ENCODE results near the gene KIRREL3.

The KIRREL3 gene

GRCh38 chr11:126573325-126573978, 427.1 kb downstream of the KIRREL3 start:
- no peak for DNase-seq (ENCODE audit: low read depth)

DNA sequence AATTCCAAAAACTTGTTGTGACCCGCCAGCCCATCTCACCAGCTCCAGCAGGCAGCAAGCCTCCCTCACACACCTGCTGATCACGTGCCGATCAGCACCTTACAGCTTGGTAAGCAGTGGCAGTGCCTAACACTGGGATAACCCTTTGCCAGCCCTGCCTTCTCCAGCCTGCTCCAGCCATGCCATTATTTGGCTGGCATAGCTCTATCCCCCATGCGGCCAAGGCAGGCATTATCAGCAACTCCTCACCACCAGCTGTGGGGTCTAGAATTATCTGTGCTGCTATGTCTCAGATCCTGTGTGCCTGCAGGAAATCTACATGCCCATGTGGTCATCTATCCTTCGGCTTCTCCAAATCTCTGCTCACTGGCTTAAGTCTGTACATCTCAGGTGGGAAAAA, 430.1 kb downstream of the KIRREL3 start:
- DNase-seq (ENCODE audit: low read depth), result no peak

- no peak for DNase-seq (ENCODE audit: low read depth)
Observed at GRCh38 chr11:126567419-126567818, 433.2 kb downstream of the KIRREL3 start.

- no peak for DNase-seq (ENCODE audit: low read depth)
Observed at GRCh38 chr11:126564566-126564965, 436.0 kb downstream of the KIRREL3 start.

DNA sequence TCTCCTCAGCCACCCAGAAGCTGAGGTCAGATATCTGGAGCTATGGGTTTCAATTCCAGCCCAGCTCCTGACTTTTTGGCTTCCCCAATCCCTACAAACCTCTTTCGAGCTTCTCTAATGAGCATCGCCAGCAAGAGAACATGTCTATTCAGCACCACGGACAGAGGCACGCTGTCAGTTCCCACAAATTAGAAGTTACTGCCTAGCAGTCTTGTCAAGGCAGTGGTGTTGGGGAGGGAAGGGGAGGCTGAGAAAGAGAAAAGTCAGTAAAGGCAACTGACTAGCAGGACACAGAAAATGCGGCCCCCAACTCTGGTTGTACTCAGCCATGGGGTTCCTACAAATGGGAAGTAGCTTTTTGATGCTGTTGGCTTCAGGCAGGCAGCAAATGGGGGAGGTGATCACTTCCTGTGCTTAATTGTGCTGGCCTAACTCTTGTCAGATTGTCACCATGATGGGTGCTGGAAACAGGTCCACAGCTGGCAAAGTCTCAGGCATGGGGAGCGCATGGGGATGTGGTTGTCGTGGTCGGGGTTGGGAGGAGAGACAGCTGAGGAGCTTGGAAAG, 439.2 kb downstream of the KIRREL3 start:
- DNase-seq (ENCODE audit: low read depth), result no peak

GRCh38 chr11:126560221-126560620, 440.3 kb downstream of the KIRREL3 start:
- no peak for DNase-seq (ENCODE audit: low read depth)

GRCh38 chr11:126548581-126549550, 451.7 kb downstream of the KIRREL3 start:
- no peak for DNase-seq (ENCODE audit: low read depth)

DNA sequence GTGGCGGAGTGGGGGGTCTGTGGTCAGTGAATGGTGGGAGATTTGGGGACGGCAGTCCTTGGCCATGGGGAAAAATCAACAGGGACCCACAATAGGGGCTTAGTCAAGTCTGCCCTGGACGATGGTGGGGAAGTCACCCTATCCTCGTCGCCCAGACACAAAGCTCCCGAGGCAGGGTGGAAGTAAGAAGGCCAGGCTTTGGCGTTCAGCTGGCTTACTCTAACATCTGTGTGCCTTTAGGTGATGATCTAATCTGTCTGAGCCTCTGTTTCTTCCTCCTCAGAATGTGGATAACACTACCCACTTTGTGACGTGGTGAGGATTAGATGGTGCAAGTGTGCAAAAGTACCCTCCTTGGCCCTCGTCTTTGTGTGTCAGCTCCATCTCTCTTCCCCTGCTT, 452.9 kb downstream of the KIRREL3 start:
- no peak for DNase-seq (ENCODE audit: low read depth)

DNA sequence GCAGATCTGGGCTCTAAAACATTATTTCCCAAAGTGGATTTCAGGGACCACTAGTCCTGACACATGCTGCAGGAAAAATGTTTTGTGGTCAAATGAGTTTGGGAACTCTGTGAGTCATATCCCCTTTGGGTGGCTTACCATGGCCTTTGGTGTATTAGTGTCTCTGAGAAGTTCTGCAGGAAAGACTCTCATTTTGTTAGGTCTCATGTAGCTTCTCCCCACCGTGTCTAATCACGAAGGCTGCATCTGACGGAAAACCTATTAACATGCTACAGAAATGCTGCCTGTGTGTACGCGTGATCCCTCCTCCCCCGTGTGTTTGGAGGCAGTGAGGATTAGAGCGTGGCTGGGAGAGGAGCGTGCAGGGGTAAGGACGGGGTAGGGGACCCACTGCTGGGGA, 453.4 kb downstream of the KIRREL3 start:
- DNase-seq (ENCODE audit: low read depth), result no peak

DNA sequence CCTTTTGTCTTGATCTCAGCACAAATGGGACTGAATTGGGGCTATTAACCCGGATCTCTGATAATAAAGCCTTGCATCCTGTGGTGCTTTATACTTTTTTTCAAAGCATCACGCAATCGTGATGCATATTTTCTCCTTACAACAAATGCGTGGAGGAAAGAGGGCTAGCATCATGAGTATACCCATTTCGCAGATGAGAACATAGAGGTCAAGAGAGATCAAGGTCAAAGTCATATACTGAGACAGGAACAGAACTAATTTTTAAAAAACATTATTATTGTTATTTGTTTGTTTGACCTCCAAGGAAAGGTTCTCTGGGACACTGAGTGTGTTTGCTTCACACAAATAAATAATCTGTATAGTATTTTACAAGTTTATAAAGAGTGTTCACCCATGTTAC, 453.9 kb downstream of the KIRREL3 start:
- no peak for DNase-seq (ENCODE audit: low read depth)

DNA sequence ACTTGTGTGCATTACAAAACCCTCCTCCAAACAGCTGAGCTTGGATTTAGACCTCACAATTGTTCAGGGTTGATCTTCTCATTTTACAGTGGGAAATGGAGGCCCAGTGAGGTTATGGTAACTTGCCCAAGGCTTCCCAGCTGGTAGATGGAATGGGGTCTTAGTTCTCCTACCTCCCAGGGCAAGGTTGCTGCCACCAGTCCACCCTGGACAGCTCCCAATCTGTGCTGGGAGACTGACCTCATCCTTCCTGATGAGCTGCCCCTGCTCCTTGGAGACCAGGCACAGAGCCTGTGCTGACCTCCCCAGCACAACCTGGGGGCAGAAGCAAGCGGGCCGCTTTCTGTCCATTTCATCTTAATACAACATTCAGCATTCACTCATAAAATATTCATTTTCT, 454.4 kb downstream of the KIRREL3 start:
- no peak for DNase-seq (ENCODE audit: low read depth)

DNA sequence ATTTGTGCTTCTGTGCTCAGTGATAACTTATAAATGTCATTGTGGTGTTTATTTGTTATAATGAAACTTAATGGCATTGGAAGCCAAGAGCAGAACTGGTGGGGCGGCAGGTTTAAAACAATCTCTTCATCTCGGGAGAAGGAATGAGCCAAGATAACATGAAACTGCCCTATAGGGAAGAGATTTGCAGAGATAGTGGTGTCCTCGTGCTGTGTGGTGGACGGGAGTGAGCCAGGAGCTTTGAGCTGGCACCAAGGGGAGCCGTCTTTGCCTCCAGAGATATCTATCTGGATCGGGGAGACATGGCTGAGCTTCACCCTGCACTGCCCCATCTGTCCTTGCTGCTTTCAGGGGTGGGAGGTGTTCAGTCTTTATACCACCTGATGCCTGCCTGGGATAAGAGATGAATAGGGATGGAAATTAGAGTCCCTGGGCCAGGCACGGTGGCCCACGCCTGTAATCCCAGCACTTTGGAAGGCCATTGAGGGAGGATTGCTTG, 455.5 kb downstream of the KIRREL3 start:
- no peak for DNase-seq (ENCODE audit: low read depth)

GRCh38 chr11:126544108-126545056, 456.2 kb downstream of the KIRREL3 start:
- no peak for DNase-seq (ENCODE audit: low read depth)

DNA sequence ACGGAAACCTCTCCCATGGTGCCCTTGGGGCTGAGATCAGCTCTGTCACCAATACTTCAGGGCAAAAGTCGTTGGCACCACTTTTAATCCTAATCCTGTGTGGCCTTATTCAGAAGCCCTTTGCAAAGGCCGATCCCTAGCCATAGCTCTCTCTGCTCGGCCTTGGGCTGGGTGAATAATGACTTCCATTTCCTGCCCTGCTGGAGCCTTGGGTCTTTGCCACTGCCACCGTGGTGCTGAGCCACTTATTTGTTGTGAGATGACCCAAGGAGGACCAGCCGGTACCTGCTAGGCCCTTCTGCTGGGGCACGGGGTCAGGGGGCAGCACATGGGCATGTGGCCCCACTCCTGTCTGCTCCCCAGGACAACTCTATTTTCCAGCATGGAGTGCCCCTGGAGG, 456.9 kb downstream of the KIRREL3 start:
- DNase-seq (ENCODE audit: low read depth), result no peak

- DNase-seq (ENCODE audit: low read depth), result no peak
Observed at GRCh38 chr11:126542334-126543015, 458.1 kb downstream of the KIRREL3 start.

DNA sequence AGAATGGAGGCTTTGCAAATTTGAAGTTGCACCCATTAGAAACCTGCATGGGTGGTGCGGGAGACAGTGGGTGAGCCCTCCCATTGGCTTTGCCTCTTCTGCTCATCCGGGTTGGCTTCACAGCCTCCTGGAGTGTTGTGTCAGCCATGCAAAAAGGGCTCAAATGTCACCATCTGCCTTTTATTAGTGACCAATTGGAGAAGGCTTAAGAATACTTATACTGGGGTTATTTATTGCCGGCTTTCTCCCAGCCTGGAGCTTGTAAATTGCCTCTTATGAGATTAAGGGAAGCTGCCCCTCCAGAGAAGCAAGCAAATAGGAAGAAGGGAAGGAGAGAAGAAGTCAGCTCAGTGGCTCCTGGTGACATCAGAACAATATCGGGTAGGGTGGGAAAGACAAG, 462.5 kb downstream of the KIRREL3 start:
- DNase-seq (ENCODE audit: low read depth), result no peak

DNA sequence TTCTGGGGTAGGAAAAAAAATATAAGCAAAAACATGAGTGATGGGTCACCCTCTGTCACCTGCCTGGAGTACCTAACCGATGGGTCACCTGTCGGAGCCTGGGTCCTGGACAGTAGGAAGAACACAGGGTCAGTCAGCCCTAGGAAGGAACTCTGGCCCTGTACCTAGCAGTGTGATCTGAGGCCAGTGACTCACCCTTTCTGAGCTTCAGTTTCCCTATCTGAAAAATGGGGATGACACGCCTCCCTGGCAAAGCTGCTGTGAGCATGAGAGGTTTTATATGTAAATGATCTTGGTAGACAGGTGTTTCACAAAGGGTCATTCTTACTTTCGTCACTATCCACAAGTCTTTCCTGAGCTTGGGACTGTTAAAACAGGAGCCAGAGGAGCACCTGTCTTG, 463.1 kb downstream of the KIRREL3 start:
- DNase-seq (ENCODE audit: low read depth), result no peak

- DNase-seq (ENCODE audit: low read depth), result no peak
Observed at GRCh38 chr11:126534141-126534805, 466.3 kb downstream of the KIRREL3 start.

GRCh38 chr11:126533560-126533959, 467.0 kb downstream of the KIRREL3 start:
- no peak for DNase-seq (ENCODE audit: low read depth)

GRCh38 chr11:126530416-126530815, 470.2 kb downstream of the KIRREL3 start:
- DNase-seq (ENCODE audit: low read depth), result no peak

DNA sequence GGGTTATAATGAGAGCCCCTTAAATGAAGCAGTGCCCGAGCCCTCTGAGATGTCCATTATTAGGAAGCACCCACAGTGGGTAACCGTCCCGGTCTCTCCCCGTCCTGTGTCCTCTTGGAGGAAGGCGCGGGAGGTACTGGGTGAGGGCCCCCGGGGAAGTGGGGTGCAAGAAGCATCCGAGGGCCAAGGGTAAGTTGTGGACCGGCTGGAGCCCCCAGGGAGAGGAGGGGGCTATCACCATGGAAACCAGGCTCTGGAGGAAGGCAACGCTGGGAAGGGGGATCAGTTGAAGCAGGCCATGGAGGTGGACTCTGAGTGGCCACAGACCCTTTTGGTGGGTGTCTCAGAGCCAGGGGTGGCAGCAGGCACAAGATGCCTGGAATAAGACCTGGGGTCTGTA, 471.5 kb downstream of the KIRREL3 start:
- no peak for DNase-seq (ENCODE audit: low read depth)
